HEK293 (cell line): ENCODE results near the gene IRX3.

ENCODE experiments used
- CTCF ChIP-seq: fragments of 450-650 bp; formaldehyde crosslinking; IDR thresholded peaks from 2 replicates; pipeline ENCODE4 v1.5.1; 2016; ENCODE audit warnings: missing biosample characterization, missing genetic modification characterization
- FEZF1 ChIP-seq: fragments of 450-650 bp; formaldehyde crosslinking; IDR thresholded peaks from 2 replicates; pipeline ENCODE4 v1.5.1; 2016; ENCODE audit warnings: missing biosample characterization, missing genetic modification characterization
- GLI2 ChIP-seq: fragments of 450-650 bp; formaldehyde crosslinking; IDR thresholded peaks from 2 replicates; pipeline ENCODE4; 2017; ENCODE audit warnings: missing biosample characterization, missing genetic modification characterization, low read depth, borderline replicate concordance
- SP7 ChIP-seq: fragments of 450-650 bp; formaldehyde crosslinking; IDR thresholded peaks from 2 replicates; pipeline ENCODE4 v1.5.1; 2016; ENCODE audit warnings: missing biosample characterization, missing genetic modification characterization
- ZNF362 ChIP-seq: fragments of 450-650 bp; formaldehyde crosslinking; IDR thresholded peaks from 2 replicates; pipeline ENCODE4 v1.5.1; 2016; ENCODE audit warnings: missing biosample characterization, missing genetic modification characterization

GRCh38 chr16:54320697-54321340 is 34.2 kb upstream of the IRX3 start:
- no peak for TF ChIP-seq SP7 (tag by site-specific recombination)
- TF ChIP-seq FEZF1, result no peak
- TF ChIP-seq CTCF (tag by site-specific recombination), result no peak
- TF ChIP-seq ZNF362 (tag by site-specific recombination), result no peak
- TF ChIP-seq GLI2, result no peak
